HG03520 (cell line): ENCODE measurements around the gene GPRC5A.
A peak's percentile ranks its signal among the peaks of the same experiment; 100 is the strongest.

Experiments
- ATAC-seq: cut with Tn5 transposase; IDR thresholded peaks from one replicate; pipeline ENCODE4 v1.9.1; 2021; ENCODE audit warnings: mild to moderate bottlenecking, moderate library complexity; ENCODE audit not compliant: unreplicated experiment

GPRC5A gene

DNA sequence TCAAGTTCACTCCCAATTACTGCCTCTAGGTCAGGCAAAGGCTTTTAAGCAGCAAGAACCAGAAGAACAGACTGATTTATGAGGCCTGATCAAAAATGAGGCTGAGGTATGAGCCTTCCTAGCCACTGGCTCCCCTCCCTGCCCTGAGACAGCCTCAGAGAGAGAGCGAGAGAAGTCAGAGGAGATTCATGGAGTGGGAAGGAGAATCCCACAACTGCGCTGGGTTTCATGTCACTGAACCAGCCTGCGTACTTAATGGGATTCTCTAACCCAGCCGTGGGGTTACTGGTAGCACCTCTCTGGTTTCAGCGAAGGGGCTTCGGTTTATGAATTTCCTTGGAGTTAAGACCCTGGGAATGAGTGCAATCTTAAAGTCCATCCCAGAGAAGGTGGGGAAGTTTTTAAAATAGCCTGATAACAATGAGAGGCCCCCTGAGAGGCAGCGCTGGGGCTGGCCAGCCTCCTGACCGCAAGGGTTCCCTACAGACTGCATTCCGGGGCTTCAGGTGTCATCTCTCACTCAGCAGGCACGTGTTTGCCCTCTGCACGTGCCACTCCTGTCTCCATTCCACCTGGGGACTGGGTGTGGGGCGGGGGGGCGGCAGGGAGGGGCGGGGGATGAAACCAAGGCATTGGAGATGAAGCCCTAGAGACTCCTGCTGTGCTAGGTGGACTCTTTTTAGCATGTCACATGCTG is 6.1 kb upstream of the GPRC5A start:
- ATAC-seq = no peak

DNA sequence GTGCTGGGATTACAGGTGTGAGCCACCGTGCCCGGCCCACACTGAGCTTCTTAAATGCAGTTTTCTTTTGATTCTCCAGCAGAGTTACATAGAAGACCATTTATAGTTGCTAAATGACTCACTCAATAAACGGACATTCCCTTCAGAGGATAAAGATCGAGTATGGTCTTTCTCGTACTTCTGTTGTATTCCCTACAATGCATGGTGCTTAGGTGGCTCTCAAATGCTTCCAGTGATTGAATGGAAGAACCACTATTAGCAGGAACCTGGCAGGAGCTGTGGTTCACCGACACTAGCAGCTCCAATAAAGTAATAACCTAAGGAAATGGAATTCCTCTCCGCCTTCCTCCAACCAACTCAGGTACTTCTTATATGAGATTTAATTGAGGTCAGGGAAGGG is 3.9 kb upstream of the GPRC5A start:
- ATAC-seq = no peak

DNA sequence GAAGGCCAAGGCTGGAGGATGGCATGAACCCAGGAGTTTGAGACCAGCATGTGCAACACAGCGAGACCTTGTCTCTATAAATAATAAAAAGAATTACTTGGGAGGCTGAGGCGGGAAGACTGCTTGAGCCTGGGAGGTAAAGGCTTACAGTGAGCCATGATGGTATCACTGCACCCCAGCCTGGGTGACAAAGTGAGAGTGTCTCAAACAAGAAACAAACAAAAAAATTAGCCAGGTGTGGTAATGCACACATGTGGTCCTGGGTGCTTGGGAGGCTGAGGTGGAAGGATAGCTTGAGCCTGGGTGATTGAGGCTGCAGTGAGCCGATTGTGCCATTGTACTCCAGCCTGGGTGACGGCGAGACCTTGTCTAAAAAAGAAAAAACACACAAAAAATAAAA is 1.7 kb upstream of the GPRC5A start:
- ATAC-seq = no peak

DNA sequence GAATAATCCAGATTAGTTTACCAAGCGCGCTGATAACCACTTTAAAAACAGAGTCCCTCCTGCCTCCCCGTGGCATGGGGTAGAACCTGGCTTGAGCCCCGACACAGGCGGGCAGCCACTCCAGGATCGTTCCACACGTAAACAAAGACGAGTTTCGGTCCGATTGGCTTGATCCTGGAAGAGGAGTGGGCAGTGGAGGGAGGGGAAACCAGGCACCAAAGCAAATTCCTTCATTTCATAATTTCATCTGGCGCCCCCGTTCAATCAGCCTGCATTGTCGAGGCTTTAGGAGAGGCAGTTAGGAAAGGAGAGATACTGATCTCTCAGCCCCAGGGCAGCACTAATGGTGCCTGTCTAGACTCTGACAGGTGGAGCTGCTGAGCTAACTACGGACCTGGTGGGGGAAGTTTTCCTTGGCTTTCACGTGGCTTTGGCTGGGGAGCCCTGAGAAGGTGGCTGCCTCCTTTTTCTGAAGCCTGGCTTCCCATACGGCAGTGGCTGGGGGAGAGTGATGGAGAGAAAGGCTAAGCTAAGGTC is 751 bp upstream of the GPRC5A start:
- no peak for ATAC-seq

DNA sequence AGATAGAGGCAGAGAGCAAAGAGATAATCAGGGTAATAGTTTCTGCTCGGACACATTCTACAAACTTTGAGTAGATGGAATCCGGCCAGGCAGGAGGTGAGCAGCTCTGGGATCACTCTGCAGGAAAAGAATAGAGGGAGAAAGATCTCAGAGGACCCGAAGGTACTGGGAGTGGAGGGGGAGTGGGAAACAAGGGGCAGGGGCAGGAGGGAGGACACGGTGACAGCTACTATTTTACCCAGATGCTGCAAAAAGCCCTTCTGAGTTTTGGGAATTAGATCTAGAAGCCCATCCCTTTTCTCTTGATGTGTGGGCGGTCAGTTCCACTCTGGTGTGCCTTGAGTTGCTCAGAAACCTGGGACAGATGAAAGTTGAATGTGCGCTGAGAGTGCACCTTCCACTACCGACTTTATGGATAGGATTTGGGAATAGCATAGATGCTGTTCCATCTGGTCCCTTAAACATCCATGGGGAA is 556 bp downstream of the GPRC5A start:
- ATAC-seq = no peak

DNA sequence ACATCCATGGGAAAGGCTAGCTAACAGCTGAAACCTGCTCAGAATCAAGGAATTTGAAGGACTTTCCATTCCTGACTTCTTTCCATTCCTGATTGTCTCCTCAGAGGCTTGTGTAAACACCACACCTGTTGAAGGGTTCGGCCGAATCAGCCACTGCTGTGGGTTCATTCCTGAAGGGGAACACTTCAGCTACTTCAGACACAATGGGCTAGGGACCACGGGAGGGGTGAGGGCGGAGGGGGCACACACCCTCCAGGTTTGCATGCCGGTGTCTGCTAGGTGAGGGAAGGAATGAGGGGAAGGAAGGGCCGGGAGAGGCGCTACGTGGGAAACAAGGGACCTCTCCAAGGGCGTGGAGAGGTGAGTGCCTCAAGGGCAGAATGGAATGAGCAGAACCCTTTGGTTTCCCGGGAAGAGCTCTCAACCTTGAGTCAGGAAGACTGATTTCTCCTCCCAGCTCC is 1.3 kb downstream of the GPRC5A start:
- ATAC-seq = no peak

DNA sequence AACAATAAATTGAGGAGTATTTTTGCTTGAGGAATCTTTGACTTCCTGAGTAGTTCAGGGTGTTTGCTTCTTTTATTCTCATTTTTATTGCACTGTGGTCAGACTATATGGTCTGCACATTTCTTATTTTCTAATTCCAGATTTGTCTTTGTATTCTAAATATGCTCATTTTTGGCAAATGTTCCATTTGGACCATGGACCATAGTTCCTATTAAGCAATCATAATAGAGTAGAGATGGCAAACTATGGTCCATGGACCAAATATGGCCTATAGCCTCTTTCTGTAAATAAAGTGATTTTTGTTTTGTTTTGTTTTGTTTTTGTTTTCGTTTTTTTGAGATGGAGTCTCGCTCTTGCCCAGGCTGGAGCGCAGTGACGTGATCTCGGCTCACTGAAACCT is 2.1 kb downstream of the GPRC5A start:
- ATAC-seq = no peak

DNA sequence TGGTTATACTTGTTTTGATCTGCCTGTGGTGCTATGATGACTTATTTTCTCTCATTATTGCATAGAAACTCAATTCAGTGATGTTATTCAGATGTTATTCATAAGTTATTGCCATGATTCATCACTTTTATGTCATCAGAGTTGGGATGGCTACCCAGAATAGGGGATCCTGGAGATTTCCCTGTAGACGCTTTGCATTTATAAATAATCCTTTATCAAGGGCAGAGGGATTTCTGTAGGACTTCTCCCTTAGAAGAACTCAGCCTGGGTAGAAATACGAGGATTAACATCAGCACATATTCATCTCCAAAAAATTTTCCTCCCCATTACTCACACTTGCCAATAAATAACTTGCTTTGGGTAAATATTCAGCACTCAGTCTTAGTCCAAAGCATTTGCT is 4.9 kb downstream of the GPRC5A start:
- ATAC-seq = no peak

DNA sequence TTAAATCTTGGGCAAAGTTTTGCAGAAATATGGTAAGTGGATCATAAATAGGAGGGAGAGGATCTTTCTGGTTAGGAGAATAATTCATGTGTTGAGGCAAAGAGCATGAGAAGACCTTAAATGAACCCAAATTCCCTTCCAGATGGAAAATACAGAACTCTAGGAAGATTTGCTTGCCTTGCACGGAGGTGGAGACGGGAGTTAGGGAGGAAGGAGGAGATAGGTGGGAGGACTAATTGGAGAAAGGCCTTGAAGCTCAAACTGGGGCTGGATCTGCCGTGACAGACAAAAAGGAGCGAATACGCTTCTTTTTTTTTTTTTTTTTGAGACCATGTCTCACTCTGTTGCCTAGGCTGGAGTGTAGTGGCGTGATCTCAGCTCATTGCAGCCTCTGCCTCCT is 5.9 kb downstream of the GPRC5A start:
- ATAC-seq = no peak

DNA sequence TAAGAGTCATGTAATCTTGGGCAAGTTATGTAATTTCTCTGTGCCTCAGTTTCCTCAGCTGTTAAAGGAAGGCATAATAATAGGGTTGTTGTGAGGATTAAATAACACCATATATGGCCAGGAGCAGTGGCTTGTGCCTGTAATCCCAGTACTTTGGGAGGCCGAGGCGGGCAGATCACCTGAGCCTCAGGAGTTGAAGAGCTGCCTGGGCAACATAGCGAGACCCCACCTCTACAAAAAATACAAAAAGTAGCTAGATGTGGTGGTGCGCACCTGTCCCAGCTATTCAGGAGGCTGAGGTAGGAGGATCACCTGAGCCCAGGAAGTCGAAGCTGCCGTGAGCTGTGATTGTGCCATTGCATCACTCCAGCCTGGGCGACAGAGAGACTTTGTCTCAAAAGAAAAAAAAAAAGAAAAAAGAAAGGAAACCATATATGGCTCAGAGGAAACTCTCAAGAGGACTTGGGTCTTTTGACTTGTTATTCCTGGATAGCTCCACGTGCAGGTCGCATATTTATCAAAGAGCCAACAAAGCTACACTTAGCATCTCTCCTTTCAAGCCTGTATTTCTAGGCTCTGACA is 6.9 kb downstream of the GPRC5A start:
- ATAC-seq = no peak

DNA sequence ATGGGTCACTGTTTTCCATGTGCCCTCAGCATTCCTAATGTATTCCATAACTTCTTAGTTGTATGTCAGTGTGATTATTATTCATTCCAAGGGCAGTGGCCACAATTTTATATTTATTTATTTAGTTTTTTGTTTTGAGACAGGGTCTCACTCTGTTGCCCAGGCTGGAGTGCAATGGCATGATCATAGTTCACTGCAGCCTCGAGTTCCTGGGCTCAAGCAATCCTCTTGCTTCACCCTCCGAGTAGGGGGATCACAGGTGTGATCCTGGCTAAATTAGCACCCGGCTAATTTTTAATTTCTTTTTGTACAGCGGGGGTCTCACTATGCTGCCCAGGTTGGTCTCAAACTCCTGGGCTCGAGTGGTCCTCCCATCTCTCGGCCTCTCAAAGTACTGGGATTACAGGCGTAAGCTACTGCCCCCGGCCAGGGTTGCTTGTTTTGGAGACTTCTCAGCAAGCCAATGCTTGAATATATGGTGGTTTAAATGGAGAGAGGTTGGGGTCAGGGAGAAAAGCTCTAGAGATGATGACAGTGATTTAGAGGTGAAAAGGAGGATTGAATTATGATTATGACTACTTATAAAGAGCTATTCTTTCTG is 7.6 kb downstream of the GPRC5A start:
- no peak for ATAC-seq

DNA sequence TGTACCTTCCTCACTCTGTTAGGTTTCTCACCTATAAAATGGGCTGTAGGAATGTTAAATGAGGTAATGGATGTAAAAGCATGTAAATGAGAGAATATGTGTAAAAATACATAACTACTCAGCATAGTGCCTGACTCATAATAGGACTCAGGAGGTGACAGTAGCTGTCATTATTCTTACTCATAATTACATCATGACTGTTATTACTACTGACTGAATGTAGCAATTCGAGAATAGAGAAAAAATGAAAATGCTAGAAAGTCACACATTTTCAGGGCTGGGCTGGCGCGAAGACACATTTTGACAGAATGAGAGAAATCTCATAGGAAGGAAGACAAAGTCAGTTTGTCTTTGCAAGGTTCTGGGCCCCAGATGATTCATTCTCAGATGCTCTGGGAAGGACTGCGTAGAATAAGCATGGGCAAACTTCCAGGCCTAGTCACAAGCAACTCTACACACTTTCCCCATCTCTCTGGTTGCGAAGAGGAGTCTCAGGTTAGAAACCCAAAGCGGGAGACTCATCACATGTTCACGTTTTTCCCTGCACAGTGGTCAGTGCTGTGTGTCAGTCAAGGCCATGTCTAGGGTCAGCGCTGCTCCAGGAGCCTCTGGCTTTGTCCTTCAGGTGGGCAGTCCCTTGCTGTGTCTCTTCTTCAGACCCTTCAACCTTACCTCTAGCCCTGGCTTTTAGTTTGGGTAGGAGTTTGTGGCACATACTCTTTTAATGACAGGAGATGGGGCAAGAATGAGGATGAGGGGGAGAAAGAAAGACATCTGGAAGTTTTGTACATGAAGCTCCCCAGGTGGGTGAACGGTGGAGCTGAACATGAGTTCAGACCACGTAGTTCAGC is 8.4 kb downstream of the GPRC5A start:
- peak; percentile 84 for ATAC-seq

DNA sequence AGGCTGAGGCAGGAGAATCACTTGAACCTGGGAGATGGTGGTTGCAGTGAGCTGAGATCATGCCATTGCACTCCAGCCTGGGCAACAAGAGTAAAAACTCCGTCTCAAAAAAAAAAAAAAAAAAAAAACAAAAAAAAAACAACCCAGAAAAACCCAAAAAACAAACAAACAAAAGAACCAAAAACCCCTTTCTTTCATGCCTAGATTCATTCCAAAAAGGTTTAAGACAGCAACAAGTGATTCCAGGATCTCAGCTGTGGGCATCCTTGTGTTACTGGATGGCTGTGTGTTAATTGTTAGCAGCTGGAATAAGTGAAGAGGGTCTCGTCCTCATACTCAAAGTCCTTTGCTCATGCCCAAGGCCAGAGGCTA is 9.4 kb downstream of the GPRC5A start:
- ATAC-seq = no peak

DNA sequence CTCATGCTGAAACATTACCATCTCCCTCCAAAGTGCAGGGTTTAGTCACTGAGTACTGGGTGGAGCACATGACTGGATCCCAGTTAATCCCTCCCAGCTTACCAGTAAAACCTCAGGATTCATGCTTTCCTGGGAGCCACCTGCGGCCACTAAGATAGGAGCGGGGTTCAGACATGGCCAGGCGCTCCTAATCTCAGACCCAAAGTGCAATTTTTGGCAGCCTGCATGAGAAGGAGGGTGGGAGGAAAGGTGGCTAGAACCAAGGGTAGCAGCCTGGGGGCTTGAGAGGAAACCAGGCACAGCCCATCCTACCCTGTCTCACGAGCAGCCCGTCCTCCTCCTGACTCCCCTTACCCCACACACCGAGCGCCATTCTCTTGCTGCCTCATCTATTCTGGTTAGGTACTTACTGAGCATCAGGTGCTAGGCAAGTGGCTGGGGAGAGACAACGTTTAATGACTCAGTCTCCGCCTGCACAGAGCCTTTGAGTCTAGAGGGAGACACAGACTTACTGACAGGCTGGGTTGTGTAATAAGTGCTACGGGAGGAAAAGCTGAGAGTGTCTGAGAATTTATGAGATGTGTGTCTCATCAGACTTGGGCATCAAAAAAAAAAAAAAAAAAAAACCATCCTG is 9.9 kb downstream of the GPRC5A start:
- ATAC-seq = no peak

DNA sequence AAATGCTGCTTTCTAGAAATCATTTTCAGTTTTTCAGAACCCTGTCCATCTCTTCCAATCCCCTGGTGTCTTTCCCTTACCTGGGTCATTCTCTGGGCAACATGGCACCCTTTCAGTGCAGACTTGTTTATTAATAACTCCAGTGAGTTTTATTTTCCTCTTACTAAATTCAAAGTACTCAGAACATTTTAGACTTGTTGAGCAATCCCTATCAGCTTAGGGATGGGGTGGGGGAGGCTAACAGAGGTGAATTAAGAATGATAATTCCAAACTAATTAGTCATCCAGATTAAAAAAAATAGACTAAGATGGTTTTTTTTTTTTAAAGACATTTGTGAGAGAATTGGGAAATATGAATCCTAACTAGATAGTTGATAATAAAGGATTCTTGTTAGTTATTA is 10.7 kb downstream of the GPRC5A start:
- ATAC-seq = no peak

DNA sequence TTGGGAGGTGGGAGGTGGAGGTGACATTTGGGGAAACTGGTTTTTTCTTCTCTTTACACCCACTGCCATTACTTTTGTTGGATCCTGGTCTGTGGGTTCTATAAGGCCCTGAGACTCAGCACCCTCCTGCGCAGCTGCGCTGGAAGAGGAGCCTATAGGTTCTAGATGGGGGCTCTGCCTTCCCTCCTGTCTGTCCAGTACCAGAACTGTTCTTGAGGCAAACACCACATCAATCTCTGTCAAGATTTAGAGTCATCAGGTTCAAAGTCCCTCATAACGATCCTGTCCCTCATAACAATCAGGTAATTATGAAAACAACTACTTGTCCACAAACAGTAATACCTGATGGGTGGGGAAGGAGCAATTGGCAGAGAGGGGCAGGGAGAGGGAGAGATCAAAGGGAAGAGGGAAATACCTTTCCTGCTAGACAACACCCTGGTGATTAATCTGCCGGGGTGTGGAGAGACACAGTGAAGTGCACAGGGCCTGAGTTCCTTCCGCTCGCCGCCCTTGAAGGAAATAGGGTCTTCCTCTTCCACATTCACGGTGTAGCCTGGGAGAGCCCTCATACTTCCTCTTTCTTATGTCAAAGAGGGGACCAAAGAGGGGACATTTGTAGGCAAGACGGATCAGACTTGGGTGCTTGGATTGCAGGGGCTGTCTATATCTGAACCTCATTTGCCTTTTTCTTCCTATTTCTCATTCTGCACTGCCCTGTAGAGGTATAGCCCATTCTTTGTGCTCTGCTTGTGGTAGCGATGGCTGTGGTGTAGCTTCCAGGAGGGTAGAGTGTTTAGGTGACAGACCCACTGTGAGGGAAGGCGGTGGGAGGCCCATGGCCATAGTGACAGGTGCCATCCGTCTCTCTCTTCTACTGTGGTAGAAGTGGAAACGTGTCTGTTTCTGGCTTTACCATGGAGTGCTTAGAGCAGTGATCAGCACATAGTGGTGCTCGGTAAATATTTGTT is 12.6 kb downstream of the GPRC5A start:
- no peak for ATAC-seq

DNA sequence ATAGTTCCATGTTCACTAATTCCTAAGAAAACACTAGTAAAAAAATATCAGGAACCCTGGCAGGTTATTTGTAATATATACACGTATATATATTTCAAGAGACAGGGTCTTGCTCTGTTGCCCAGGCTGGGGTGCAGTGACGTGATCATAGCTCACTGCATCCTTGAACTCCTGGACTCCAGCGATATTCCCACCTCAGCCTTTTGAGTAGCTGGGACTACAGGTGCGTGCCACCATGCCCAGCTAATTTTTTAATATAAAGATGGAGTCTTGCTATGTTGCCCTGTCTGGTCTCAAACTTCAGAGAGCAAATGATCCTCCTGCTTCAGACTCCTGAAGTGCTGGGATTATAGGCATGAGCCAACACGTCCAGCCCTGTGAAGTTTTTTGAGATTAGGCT is 16.2 kb downstream of the GPRC5A start:
- ATAC-seq = no peak

DNA sequence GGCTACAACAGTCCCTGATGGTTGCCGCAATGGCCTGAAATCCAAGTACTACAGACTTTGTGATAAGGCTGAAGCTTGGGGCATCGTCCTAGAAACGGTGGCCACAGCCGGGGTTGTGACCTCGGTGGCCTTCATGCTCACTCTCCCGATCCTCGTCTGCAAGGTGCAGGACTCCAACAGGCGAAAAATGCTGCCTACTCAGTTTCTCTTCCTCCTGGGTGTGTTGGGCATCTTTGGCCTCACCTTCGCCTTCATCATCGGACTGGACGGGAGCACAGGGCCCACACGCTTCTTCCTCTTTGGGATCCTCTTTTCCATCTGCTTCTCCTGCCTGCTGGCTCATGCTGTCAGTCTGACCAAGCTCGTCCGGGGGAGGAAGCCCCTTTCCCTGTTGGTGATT is 16.9 kb downstream of the GPRC5A start:
- no peak for ATAC-seq

DNA sequence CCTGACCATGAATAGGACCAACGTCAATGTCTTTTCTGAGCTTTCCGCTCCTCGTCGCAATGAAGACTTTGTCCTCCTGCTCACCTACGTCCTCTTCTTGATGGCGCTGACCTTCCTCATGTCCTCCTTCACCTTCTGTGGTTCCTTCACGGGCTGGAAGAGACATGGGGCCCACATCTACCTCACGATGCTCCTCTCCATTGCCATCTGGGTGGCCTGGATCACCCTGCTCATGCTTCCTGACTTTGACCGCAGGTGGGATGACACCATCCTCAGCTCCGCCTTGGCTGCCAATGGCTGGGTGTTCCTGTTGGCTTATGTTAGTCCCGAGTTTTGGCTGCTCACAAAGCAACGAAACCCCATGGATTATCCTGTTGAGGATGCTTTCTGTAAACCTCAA is 17.3 kb downstream of the GPRC5A start:
- ATAC-seq = no peak
